Tibial nerve (tissue), 3 donors: ENCODE measurements around the gene SHC4.

Source experiments
- CTCF ChIP-seq, 5 experiments: fragments of 200-600 bp in 3 of 5; fragments of 450-650 bp in 2 of 5; sonication (generic) in 3 of 5; IDR thresholded peaks; one replicate each; pipeline ENCODE4 v1.5.1; 2016 to 2019; ENCODE audit warnings: antibody characterized with exemption in 5 of 5, mild to moderate bottlenecking in 3 of 5, moderate library complexity in 2 of 5
- POLR2A ChIP-seq, 2 donors: fragments of 450-650 bp; IDR thresholded peaks; one replicate each; pipeline ENCODE4 v1.6.1; 2017; ENCODE audit warnings: antibody characterized with exemption in 2 of 2, mild to moderate bottlenecking in 2 of 2, moderate library complexity in 2 of 2

GRCh38 chr15:48800811-48801455 lies 162.8 kb downstream of the SHC4 start:
- TF ChIP-seq CTCF (IDR thresholded peaks at IDR 0.05): peak; percentile 30 to 62 (median 43)
- TF ChIP-seq POLR2A (IDR thresholded peaks at IDR 0.05): no peak
